GM19397 (cell line): ENCODE data around the gene SFMBT1.
"Not testable (repeated sequence)": the region's sequence is repeated elsewhere in the genome, so short reads cannot be mapped to it uniquely, and the experiment has no call there.

Experiments
- ATAC-seq: cut with Tn5 transposase; IDR thresholded peaks from one replicate; pipeline ENCODE4 v1.9.1; 2021; ENCODE audit warnings: mild to moderate bottlenecking, moderate library complexity; ENCODE audit not compliant: unreplicated experiment

The SFMBT1 gene

GRCh38 chr3:53073553-53074365 is 27.9 kb upstream of the SFMBT1 start:
- ATAC-seq: no peak

GRCh38 chr3:53072653-53073552 is 27.0 kb upstream of the SFMBT1 start:
- peak; percentile 73 for ATAC-seq

- ATAC-seq: no peak
Measured at GRCh38 chr3:53071882-53072431, 26.1 kb upstream of the SFMBT1 start.

- ATAC-seq: no peak
Measured at GRCh38 chr3:53069422-53070068, 23.7 kb upstream of the SFMBT1 start.

GRCh38 chr3:53068176-53068575 is 22.3 kb upstream of the SFMBT1 start:
- ATAC-seq: no peak

- no peak for ATAC-seq
Measured at GRCh38 chr3:53067567-53067966, 21.7 kb upstream of the SFMBT1 start.

- no peak for ATAC-seq
Measured at GRCh38 chr3:53065841-53066480, 20.1 kb upstream of the SFMBT1 start.

- no peak for ATAC-seq
Measured at GRCh38 chr3:53062905-53063304, 17.0 kb upstream of the SFMBT1 start.

- ATAC-seq: no peak
Measured at GRCh38 chr3:53056442-53056841, 10.6 kb upstream of the SFMBT1 start.

GRCh38 chr3:53054233-53054632 is 8.4 kb upstream of the SFMBT1 start:
- not testable (repeated sequence) for ATAC-seq

- no peak for ATAC-seq
Measured at GRCh38 chr3:53051929-53052328, 6.1 kb upstream of the SFMBT1 start.

- no peak for ATAC-seq
Measured at GRCh38 chr3:53049987-53050386, 4.1 kb upstream of the SFMBT1 start.

- peak; percentile 30 for ATAC-seq
Measured at GRCh38 chr3:53046171-53047170, 598 bp upstream of the SFMBT1 start.

- ATAC-seq: peak; percentile 43
Measured at GRCh38 chr3:53044711-53045517, 959 bp downstream of the SFMBT1 start.

GRCh38 chr3:53044371-53044710 is 1.5 kb downstream of the SFMBT1 start:
- no peak for ATAC-seq

GRCh38 chr3:53043738-53044137 is 2.1 kb downstream of the SFMBT1 start:
- no peak for ATAC-seq

GRCh38 chr3:53042651-53043050 is 3.2 kb downstream of the SFMBT1 start:
- ATAC-seq: no peak

- ATAC-seq: no peak
Measured at GRCh38 chr3:53040351-53040820, 5.5 kb downstream of the SFMBT1 start.

- no peak for ATAC-seq
Measured at GRCh38 chr3:53039376-53039752, 6.5 kb downstream of the SFMBT1 start.
